Adipose tissue (tissue), 3 donors: ENCODE results near the gene SLC35G3. TPM values are rescaled to one million over a fixed set of nuclear protein-coding genes. Genes with fewer than 3 reads are reported as not detected.
A peak's percentile ranks its signal among the peaks of the same experiment; 100 is the strongest.
"Not testable (repeated sequence)": the region's sequence is repeated elsewhere in the genome, so short reads cannot be mapped to it uniquely, and the experiment has no call there.

Experiments
- H3K27ac ChIP-seq: one replicate; pipeline ENCODE4 v1.5.1; 2013; ENCODE audit warnings: low read depth, low read length
- WGBS, 3 donors: extraction: QIAGEN DNeasy Blood & Tissue Kit; methylation state at CpG; one replicate each; pipeline ENCODE4 v1.1.7; 2013; 5-methylcytosine and 5-hydroxymethylcytosine counted together
- polyA plus RNA-seq, 3 donors: library from polyadenylated mRNA; stranded (reverse); fragments of 200-250 nt; gene quantifications; one replicate each; pipeline ENCODE4 v1.2.3, GENCODE V29; 2013
- donor health status: healthy with polysubstance abuse.
- donor health status: Bipolar disorder and iron deficiency.
- donor health status: healthy.

The SLC35G3 gene
- not detected for polyA plus RNA-seq

- WGBS, 3 donors = 94 to 99% (median 96%) methylated on average over 10 to 12 of the region's 12 CpGs
- not testable (repeated sequence) for H3K27ac ChIP-seq
These were observed at the start of gene SLC35G3 for GRCh38 chr17:35194001-35194400. Gene SLC35G3, minus strand, starts transcription at chr17:35194393. Its CDS starts 86 bp downstream, at chr17:35194307.

- peak overlapping the region; percentile 79 for H3K27ac ChIP-seq
- 2 to 16% (median 3%) methylated on average over 14 of the region's 14 CpGs for WGBS, 3 donors
These were observed 49.6 kb upstream of the SLC35G3 start for GRCh38 chr17:35243561-35244340.

GRCh38 chr17:35242805-35243560 is 48.8 kb upstream of the SLC35G3 start, which contains the start of gene SLFN5:
Gene SLFN5, plus strand, starts transcription at chr17:35243072. Its CDS starts 15,619 bp downstream, at chr17:35258691.
- H3K27ac ChIP-seq = peak within 1 kb of the TSS; percentile 85
- WGBS, 3 donors = 0 to 1% (median 0%) methylated on average over 44 of the region's 44 CpGs

- 1 to 2% (median 1%) methylated on average over 43 of the region's 43 CpGs for whole genome bisulfite sequencing, 3 donors
These were observed 48.1 kb upstream of the SLC35G3 start for GRCh38 chr17:35242158-35242804.

GRCh38 chr17:35241520-35241919 is 47.3 kb upstream of the SLC35G3 start:
- H3K27ac ChIP-seq = no peak overlapping the region

More at GRCh38 chr17:35242158-35242804, 48.1 kb upstream of the SLC35G3 start:
- peak overlapping the region; percentile 85 for H3K27ac ChIP-seq

GRCh38 chr17:35240861-35241260 is 46.7 kb upstream of the SLC35G3 start:
- 90 to 98% (median 91%) methylated on average over 8 of the region's 8 CpGs for WGBS, 3 donors
- H3K27ac ChIP-seq = no peak overlapping the region

More at GRCh38 chr17:35241520-35241919, 47.3 kb upstream of the SLC35G3 start:
- WGBS, 3 donors = 81 to 91% (median 85%) methylated on average over 19 of the region's 19 CpGs

- H3K27ac ChIP-seq = no peak overlapping the region
- WGBS, 3 donors = 79 to 84% (median 81%) methylated on average over 4 of the region's 4 CpGs
These were observed 45.6 kb upstream of the SLC35G3 start for GRCh38 chr17:35239823-35240222.

- no peak overlapping the region for H3K27ac ChIP-seq
- WGBS, 3 donors = 56 to 80% (median 68%) methylated on average over 2 of the region's 2 CpGs
These were observed 44.6 kb upstream of the SLC35G3 start for GRCh38 chr17:35238821-35239220.

- H3K27ac ChIP-seq = no peak overlapping the region
- WGBS, 3 donors = 68 to 75% (median 74%) methylated on average over 5 of the region's 5 CpGs
These were observed 42.6 kb upstream of the SLC35G3 start for GRCh38 chr17:35236821-35237220.

- no peak overlapping the region for H3K27ac ChIP-seq
- 42 to 63% (median 46%) methylated on average over 2 of the region's 2 CpGs for WGBS, 3 donors
These were observed 41.7 kb upstream of the SLC35G3 start for GRCh38 chr17:35235917-35236316.

GRCh38 chr17:35235289-35235688 is 41.1 kb upstream of the SLC35G3 start:
- H3K27ac ChIP-seq = no peak overlapping the region
- 91 to 96% (median 92%) methylated on average over 3 of the region's 3 CpGs for WGBS, 3 donors

- WGBS, 3 donors = 76 to 87% (median 86%) methylated on average over 4 of the region's 4 CpGs
- not testable (repeated sequence) for H3K27ac ChIP-seq
These were observed 40.1 kb upstream of the SLC35G3 start for GRCh38 chr17:35234315-35234714.

- no peak overlapping the region for H3K27ac ChIP-seq
- 74 to 94% (median 89%) methylated on average over 1 of the region's 1 CpG for whole genome bisulfite sequencing, 3 donors
These were observed 35.4 kb upstream of the SLC35G3 start for GRCh38 chr17:35229638-35230037.

GRCh38 chr17:35227546-35227945 is 33.4 kb upstream of the SLC35G3 start:
- WGBS, 3 donors = 94 to 97% (median 95%) methylated on average over 2 of the region's 2 CpGs
- H3K27ac ChIP-seq = no peak overlapping the region

- WGBS, 3 donors = 27 to 43% (median 42%) methylated on average over 1 of the region's 1 CpG
- no peak overlapping the region for H3K27ac ChIP-seq
These were observed 30.2 kb upstream of the SLC35G3 start for GRCh38 chr17:35224436-35224835.

- WGBS, 3 donors = 94 to 100% (median 100%) methylated on average over 2 of the region's 2 CpGs
- no peak overlapping the region for H3K27ac ChIP-seq
These were observed 28.3 kb upstream of the SLC35G3 start for GRCh38 chr17:35222452-35222851.

GRCh38 chr17:35218915-35219314 is 24.7 kb upstream of the SLC35G3 start:
- H3K27ac ChIP-seq = no peak overlapping the region
- 44 to 47% (median 46%) methylated on average over 2 of the region's 2 CpGs for WGBS, 3 donors

- WGBS, 3 donors = 64 to 79% (median 73%) methylated on average over 5 of the region's 5 CpGs
- H3K27ac ChIP-seq = no peak overlapping the region
These were observed 22.9 kb upstream of the SLC35G3 start for GRCh38 chr17:35217107-35217506.
